Measurements from ENCODE around the gene CTNNA2.

Gene CTNNA2

GRCh38 chr2:80363330-80363729 lies 850.5 kb downstream of the CTNNA2 start:
- H3K9me3 ChIP-seq (ENCODE audit: control insufficient read depth, low read length), result no peaks in the 10 kb centered on the region
- no peak overlapping the region for H3K27ac ChIP-seq
- no peak for TF ChIP-seq CTCF (IDR thresholded peaks at IDR 0.05)
- no peak overlapping the region for H3K4me3 ChIP-seq (ENCODE audit: low read depth, low read length)
- H3K4me1 ChIP-seq, result no peaks in the 10 kb centered on the region
- H2AFZ ChIP-seq, result no peak overlapping the region
- H3K79me2 ChIP-seq, result no peaks in the 10 kb centered on the region
- H3K27me3 ChIP-seq (ENCODE audit: control insufficient read depth, insufficient read depth, low read length), result no peaks in the 10 kb centered on the region
- H3K4me2 ChIP-seq (ENCODE audit: low read length), result no peak overlapping the region
- H3K9ac ChIP-seq, result no peak overlapping the region
- no peaks in the 10 kb centered on the region for H3K36me3 ChIP-seq (ENCODE audit: control insufficient read depth, insufficient read depth, low read length)

- Histone ChIP-seq H3K4me3 (ENCODE audit: low read depth, low read length) (no peak overlapping the region), H3K4me2 (ENCODE audit: low read length) (no peak overlapping the region)
- TF ChIP-seq CTCF (IDR thresholded peaks at IDR 0.05), result no peak
Observed at GRCh38 chr2:80363791-80364349, 851.0 kb downstream of the CTNNA2 start.

GRCh38 chr2:80364524-80365212 lies 851.8 kb downstream of the CTNNA2 start:
- Histone ChIP-seq H3K36me3 (ENCODE audit: control insufficient read depth, insufficient read depth, low read length) (no peaks in the 10 kb centered on the region), H3K4me3 (ENCODE audit: low read depth, low read length) (no peak overlapping the region), H3K4me2 (ENCODE audit: low read length) (no peak overlapping the region), H2AFZ (no peak overlapping the region), H3K9ac (no peak overlapping the region), H3K27ac (no peak overlapping the region), H3K27me3 (ENCODE audit: control insufficient read depth, insufficient read depth, low read length) (no peaks in the 10 kb centered on the region), H3K79me2 (no peaks in the 10 kb centered on the region), H3K9me3 (ENCODE audit: control insufficient read depth, low read length) (no peaks in the 10 kb centered on the region), H3K4me1 (no peaks in the 10 kb centered on the region)
- no peak for TF ChIP-seq CTCF (IDR thresholded peaks at IDR 0.05)

More at GRCh38 chr2:80363791-80364349, 851.0 kb downstream of the CTNNA2 start:
- no peaks in the 10 kb centered on the region for H3K27me3 ChIP-seq (ENCODE audit: control insufficient read depth, insufficient read depth, low read length)
- no peaks in the 10 kb centered on the region for H3K36me3 ChIP-seq (ENCODE audit: control insufficient read depth, insufficient read depth, low read length)
- H3K27ac ChIP-seq, result no peak overlapping the region
- no peaks in the 10 kb centered on the region for H3K9me3 ChIP-seq (ENCODE audit: control insufficient read depth, low read length)
- no peak overlapping the region for H2AFZ ChIP-seq
- H3K4me1 ChIP-seq, result no peaks in the 10 kb centered on the region
- H3K9ac ChIP-seq, result no peak overlapping the region
- H3K79me2 ChIP-seq, result no peaks in the 10 kb centered on the region

- TF ChIP-seq CTCF (IDR thresholded peaks at IDR 0.05), result no peak
- H3K4me2 ChIP-seq (ENCODE audit: low read length), result no peak overlapping the region
Observed at GRCh38 chr2:80365762-80366161, 852.9 kb downstream of the CTNNA2 start.

More at GRCh38 chr2:80365762-80366161, 852.9 kb downstream of the CTNNA2 start:
- H3K36me3 ChIP-seq (ENCODE audit: control insufficient read depth, insufficient read depth, low read length), result no peaks in the 10 kb centered on the region
- no peaks in the 10 kb centered on the region for H3K4me1 ChIP-seq
- no peaks in the 10 kb centered on the region for H3K27me3 ChIP-seq (ENCODE audit: control insufficient read depth, insufficient read depth, low read length)
- H2AFZ ChIP-seq, result no peak overlapping the region
- H3K9me3 ChIP-seq (ENCODE audit: control insufficient read depth, low read length), result no peaks in the 10 kb centered on the region
- H3K27ac ChIP-seq, result no peak overlapping the region
- no peak overlapping the region for H3K9ac ChIP-seq
- H3K79me2 ChIP-seq, result no peaks in the 10 kb centered on the region
- H3K4me3 ChIP-seq (ENCODE audit: low read depth, low read length), result no peak overlapping the region

Measured in parathyroid adenoma (tissue), 2 donors.